ENCODE measurements around the gene DLGAP5.

- TF ChIP-seq, protein P1, sequence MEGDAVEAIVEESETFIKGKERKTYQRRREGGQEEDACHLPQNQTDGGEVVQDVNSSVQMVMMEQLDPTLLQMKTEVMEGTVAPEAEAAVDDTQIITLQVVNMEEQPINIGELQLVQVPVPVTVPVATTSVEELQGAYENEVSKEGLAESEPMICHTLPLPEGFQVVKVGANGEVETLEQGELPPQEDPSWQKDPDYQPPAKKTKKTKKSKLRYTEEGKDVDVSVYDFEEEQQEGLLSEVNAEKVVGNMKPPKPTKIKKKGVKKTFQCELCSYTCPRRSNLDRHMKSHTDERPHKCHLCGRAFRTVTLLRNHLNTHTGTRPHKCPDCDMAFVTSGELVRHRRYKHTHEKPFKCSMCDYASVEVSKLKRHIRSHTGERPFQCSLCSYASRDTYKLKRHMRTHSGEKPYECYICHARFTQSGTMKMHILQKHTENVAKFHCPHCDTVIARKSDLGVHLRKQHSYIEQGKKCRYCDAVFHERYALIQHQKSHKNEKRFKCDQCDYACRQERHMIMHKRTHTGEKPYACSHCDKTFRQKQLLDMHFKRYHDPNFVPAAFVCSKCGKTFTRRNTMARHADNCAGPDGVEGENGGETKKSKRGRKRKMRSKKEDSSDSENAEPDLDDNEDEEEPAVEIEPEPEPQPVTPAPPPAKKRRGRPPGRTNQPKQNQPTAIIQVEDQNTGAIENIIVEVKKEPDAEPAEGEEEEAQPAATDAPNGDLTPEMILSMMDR (IDR thresholded peaks at IDR 0.05): no peak
- no peak for TF ChIP-seq POLR2AphosphoS5 (IDR thresholded peaks at IDR 0.05)
Observed at GRCh38 chr14:55123852-55124639, 67.3 kb downstream of the DLGAP5 start.
